ENCODE measurements around the gene MAP2K5.

MAP2K5 gene

GRCh38 chr15:67806536-67806935, 264.0 kb downstream of the MAP2K5 start:
- no peak overlapping the region for H3K4me3 ChIP-seq (ENCODE audit: control insufficient read depth, low read depth, low read length)
- TF ChIP-seq CTCF (conservative IDR thresholded peaks at IDR 0.05; ENCODE audit: control insufficient read depth, insufficient read depth, low read depth, low read length), result no peak

GRCh38 chr15:67807141-67807540, 264.6 kb downstream of the MAP2K5 start:
- no peak for DNase-seq (ENCODE audit: low read depth)
- H3K4me3 ChIP-seq (ENCODE audit: control insufficient read depth, low read depth, low read length), result no peak overlapping the region
- TF ChIP-seq CTCF (conservative IDR thresholded peaks at IDR 0.05; ENCODE audit: control insufficient read depth, insufficient read depth, low read depth, low read length), result no peak

More at GRCh38 chr15:67806536-67806935, 264.0 kb downstream of the MAP2K5 start:
- DNase-seq (ENCODE audit: low read depth), result no peak

GRCh38 chr15:67807836-67808235, 265.3 kb downstream of the MAP2K5 start:
- no peak overlapping the region for H3K4me3 ChIP-seq (ENCODE audit: control insufficient read depth, low read depth, low read length)
- DNase-seq (ENCODE audit: low read depth), result no peak
- no peak for TF ChIP-seq CTCF (conservative IDR thresholded peaks at IDR 0.05; ENCODE audit: control insufficient read depth, insufficient read depth, low read depth, low read length)

GRCh38 chr15:67808821-67809220, 266.3 kb downstream of the MAP2K5 start:
- no peak overlapping the region for H3K4me3 ChIP-seq (ENCODE audit: control insufficient read depth, low read depth, low read length)
- no peak for DNase-seq (ENCODE audit: low read depth)
- TF ChIP-seq CTCF (conservative IDR thresholded peaks at IDR 0.05; ENCODE audit: control insufficient read depth, insufficient read depth, low read depth, low read length), result no peak

- no peak for TF ChIP-seq CTCF (conservative IDR thresholded peaks at IDR 0.05; ENCODE audit: control insufficient read depth, insufficient read depth, low read depth, low read length)
- no peak overlapping the region for H3K4me3 ChIP-seq (ENCODE audit: control insufficient read depth, low read depth, low read length)
- DNase-seq (ENCODE audit: low read depth), result no peak
Observed at GRCh38 chr15:67809441-67809840, 266.9 kb downstream of the MAP2K5 start.

- DNase-seq (ENCODE audit: low read depth), result no peak
- no peak for TF ChIP-seq CTCF (conservative IDR thresholded peaks at IDR 0.05; ENCODE audit: control insufficient read depth, insufficient read depth, low read depth, low read length)
- no peak overlapping the region for H3K4me3 ChIP-seq (ENCODE audit: control insufficient read depth, low read depth, low read length)
Observed at GRCh38 chr15:67809866-67810265, 267.4 kb downstream of the MAP2K5 start.

GRCh38 chr15:67812241-67812644, 269.7 kb downstream of the MAP2K5 start:
- no peak for TF ChIP-seq CTCF (conservative IDR thresholded peaks at IDR 0.05; ENCODE audit: control insufficient read depth, insufficient read depth, low read depth, low read length)
- DNase-seq (ENCODE audit: low read depth), result no peak
- H3K4me3 ChIP-seq (ENCODE audit: control insufficient read depth, low read depth, low read length), result no peak overlapping the region

All from fibroblast of mammary gland (primary cell).